SK-N-SH treated with all-trans-retinoic acid at 6 μM for 48 hours (cell line): Measurements from ENCODE around the gene DUS2.
A peak's percentile ranks its signal among the peaks of the same experiment; 100 is the strongest.

Experiments used
- ATAC-seq: fragments of 200-7000 bp; cut with Tn5 transposase; 3 replicates; pipeline ENCODE4 v1.9.1; 2020; ENCODE audit warnings: mild to moderate bottlenecking, moderate library complexity
- ARNTL ChIP-seq: fragments of 450-650 bp; formaldehyde crosslinking; IDR thresholded peaks from 2 replicates; pipeline ENCODE4 v1.5.0; 2020; ENCODE audit warnings: low read depth, mild to moderate bottlenecking, moderate library complexity, borderline replicate concordance
- BACH2 ChIP-seq: fragments of 250-450 bp; sonication (Bioruptor Pico); IDR thresholded peaks from 2 replicates; pipeline ENCODE4 v1.9.0; 2021; ENCODE audit warnings: mild to moderate bottlenecking, borderline replicate concordance
- CREB5 ChIP-seq: fragments of 250-450 bp; sonication (Bioruptor Pico); IDR thresholded peaks from 2 replicates; pipeline ENCODE4 v1.5.1; 2020; ENCODE audit warnings: low read depth, mild to moderate bottlenecking, moderate library complexity
- CSDC2 ChIP-seq: fragments of 250-450 bp; sonication (Bioruptor Pico); IDR thresholded peaks from 2 replicates; pipeline ENCODE4 v1.5.0; 2020; ENCODE audit warnings: mild to moderate bottlenecking, moderate library complexity
- CSRNP3 ChIP-seq: fragments of 250-450 bp; sonication (Bioruptor Pico); IDR thresholded peaks from 2 replicates; pipeline ENCODE4 v1.5.1; 2021; ENCODE audit warnings: mild to moderate bottlenecking, moderate library complexity
- ESRRG ChIP-seq: fragments of 250-450 bp; sonication (Bioruptor Pico); IDR thresholded peaks from 2 replicates; pipeline ENCODE4 v1.6.1; 2021; ENCODE audit warnings: mild to moderate bottlenecking
- GLIS3 ChIP-seq: fragments of 250-450 bp; sonication (Bioruptor Pico); IDR thresholded peaks from 2 replicates; pipeline ENCODE4 v1.5.0; 2020; ENCODE audit warnings: mild to moderate bottlenecking, moderate library complexity
- ISL1 ChIP-seq: fragments of 250-450 bp; sonication (Bioruptor Pico); IDR thresholded peaks from 2 replicates; pipeline ENCODE4 v2.1.2; 2022; ENCODE audit warnings: mild to moderate bottlenecking, moderate library complexity
- OSR1 ChIP-seq: fragments of 250-450 bp; sonication (Bioruptor Pico); IDR thresholded peaks from 2 replicates; pipeline ENCODE4 v1.8.0; 2022; ENCODE audit warnings: moderate library complexity, mild to moderate bottlenecking, inconsistent platforms
- PPARA ChIP-seq: fragments of 250-450 bp; sonication (Bioruptor Pico); IDR thresholded peaks from 2 replicates; pipeline ENCODE4 v1.5.0; 2020; ENCODE audit warnings: mild to moderate bottlenecking, borderline replicate concordance
- RARB ChIP-seq: fragments of 250-450 bp; sonication (Bioruptor Pico); IDR thresholded peaks from 2 replicates; pipeline ENCODE4 v1.8.0; 2021; ENCODE audit warnings: mild to moderate bottlenecking, moderate library complexity
- SNAI2 ChIP-seq: fragments of 250-450 bp; sonication (Bioruptor Pico); IDR thresholded peaks from 2 replicates; pipeline ENCODE4 v1.5.0; 2020; ENCODE audit warnings: mild to moderate bottlenecking, moderate library complexity
- TCF4 ChIP-seq: fragments of 250-450 bp; sonication (Bioruptor Pico); IDR thresholded peaks from 2 replicates; pipeline ENCODE4 v1.8.0; 2021; ENCODE audit warnings: mild to moderate bottlenecking, moderate library complexity, borderline replicate concordance
- TOX ChIP-seq: fragments of 250-450 bp; sonication (Bioruptor Pico); IDR thresholded peaks from 2 replicates; pipeline ENCODE4 v1.8.0; 2021; ENCODE audit warnings: mild to moderate bottlenecking, moderate library complexity, borderline replicate concordance
- ZFP3 ChIP-seq: fragments of 250-450 bp; sonication (Bioruptor Pico); IDR thresholded peaks from 2 replicates; pipeline ENCODE4 v1.5.0; 2020; ENCODE audit warnings: mild to moderate bottlenecking, moderate library complexity
- ZFP30 ChIP-seq: fragments of 450-650 bp; formaldehyde crosslinking; IDR thresholded peaks from 2 replicates; pipeline ENCODE4 v1.5.0; 2022; ENCODE audit warnings: mild to moderate bottlenecking, moderate library complexity
- ZNF70 ChIP-seq: fragments of 450-650 bp; formaldehyde crosslinking; IDR thresholded peaks from 2 replicates; pipeline ENCODE4 v1.5.0; 2020; ENCODE audit warnings: mild to moderate bottlenecking, moderate library complexity
- ZNF8 ChIP-seq: fragments of 450-650 bp; formaldehyde crosslinking; IDR thresholded peaks from 2 replicates; pipeline ENCODE4 v1.5.0; 2020; ENCODE audit warnings: mild to moderate bottlenecking, moderate library complexity
- TF ChIP-seq, protein P1 (sequence below): fragments of 250-450 bp; sonication (Bioruptor Pico); IDR thresholded peaks from 2 replicates; pipeline ENCODE4 v1.5.0; 2020; ENCODE audit warnings: mild to moderate bottlenecking, moderate library complexity
- TF ChIP-seq, protein P2 (sequence below): fragments of 250-450 bp; sonication (Bioruptor Pico); IDR thresholded peaks from 2 replicates; pipeline ENCODE4 v1.8.0; 2020; ENCODE audit warnings: mild to moderate bottlenecking, moderate library complexity, borderline replicate concordance

Gene DUS2

DNA sequence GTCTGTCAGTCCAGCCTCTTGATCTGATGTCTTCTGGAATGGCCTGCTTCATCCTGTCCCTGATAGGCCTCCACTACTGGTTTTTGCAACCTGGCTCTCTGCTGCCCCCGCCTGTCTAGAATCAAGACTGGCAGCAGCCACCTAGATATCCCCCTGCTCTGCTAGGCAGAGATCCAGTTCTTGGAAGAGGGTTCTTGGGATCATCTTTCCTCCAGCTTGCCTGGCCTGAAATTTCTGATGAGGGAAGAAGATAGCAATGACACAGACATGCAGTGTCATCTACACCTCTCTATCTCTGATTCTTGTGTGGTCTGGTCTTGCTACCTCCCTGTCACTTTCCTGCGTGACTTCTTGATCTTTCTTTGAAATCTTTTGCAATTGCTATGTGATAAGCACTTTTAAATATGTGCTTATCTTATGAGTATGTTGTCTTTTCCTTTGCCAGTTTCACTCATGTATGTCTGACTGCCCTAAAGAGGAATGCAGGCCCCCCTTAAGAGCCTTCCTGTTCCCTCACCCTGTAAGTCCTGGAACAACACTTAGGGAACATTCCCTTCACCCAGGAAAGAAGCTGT lies 41.8 kb downstream of the DUS2 start:
- peak; percentile 97 for ATAC-seq

GRCh38 chr16:68065716-68066305 lies 42.7 kb downstream of the DUS2 start:
- peak; percentile 55 for ATAC-seq
- TF ChIP-seq CSDC2 (CRISPR knock-in tag) (no peak), ESRRG (no peak), ZFP3 (CRISPR knock-in tag) (no peak)

More for the DNA sequence above, 41.8 kb downstream of the DUS2 start:
- peak; percentile 65 for TF ChIP-seq ISL1
- TF ChIP-seq ARNTL (CRISPR knock-in tag) = no peak

- no peak for TF ChIP-seq ZNF70 (CRISPR knock-in tag)
- TF ChIP-seq, protein P1, sequence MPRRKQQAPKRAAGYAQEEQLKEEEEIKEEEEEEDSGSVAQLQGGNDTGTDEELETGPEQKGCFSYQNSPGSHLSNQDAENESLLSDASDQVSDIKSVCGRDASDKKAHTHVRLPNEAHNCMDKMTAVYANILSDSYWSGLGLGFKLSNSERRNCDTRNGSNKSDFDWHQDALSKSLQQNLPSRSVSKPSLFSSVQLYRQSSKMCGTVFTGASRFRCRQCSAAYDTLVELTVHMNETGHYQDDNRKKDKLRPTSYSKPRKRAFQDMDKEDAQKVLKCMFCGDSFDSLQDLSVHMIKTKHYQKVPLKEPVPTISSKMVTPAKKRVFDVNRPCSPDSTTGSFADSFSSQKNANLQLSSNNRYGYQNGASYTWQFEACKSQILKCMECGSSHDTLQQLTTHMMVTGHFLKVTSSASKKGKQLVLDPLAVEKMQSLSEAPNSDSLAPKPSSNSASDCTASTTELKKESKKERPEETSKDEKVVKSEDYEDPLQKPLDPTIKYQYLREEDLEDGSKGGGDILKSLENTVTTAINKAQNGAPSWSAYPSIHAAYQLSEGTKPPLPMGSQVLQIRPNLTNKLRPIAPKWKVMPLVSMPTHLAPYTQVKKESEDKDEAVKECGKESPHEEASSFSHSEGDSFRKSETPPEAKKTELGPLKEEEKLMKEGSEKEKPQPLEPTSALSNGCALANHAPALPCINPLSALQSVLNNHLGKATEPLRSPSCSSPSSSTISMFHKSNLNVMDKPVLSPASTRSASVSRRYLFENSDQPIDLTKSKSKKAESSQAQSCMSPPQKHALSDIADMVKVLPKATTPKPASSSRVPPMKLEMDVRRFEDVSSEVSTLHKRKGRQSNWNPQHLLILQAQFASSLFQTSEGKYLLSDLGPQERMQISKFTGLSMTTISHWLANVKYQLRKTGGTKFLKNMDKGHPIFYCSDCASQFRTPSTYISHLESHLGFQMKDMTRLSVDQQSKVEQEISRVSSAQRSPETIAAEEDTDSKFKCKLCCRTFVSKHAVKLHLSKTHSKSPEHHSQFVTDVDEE (CRISPR knock-in tag) = no peak
- no peak for TF ChIP-seq TCF4
- no peak for TF ChIP-seq GLIS3
- no peak for TF ChIP-seq ZNF8 (CRISPR knock-in tag)
- TF ChIP-seq TOX (CRISPR knock-in tag) = no peak
- TF ChIP-seq CSDC2 (CRISPR knock-in tag) = no peak
- no peak for TF ChIP-seq SNAI2 (CRISPR knock-in tag)
- TF ChIP-seq CSRNP3 (CRISPR knock-in tag) = no peak
- TF ChIP-seq ISL1 = no peak
- TF ChIP-seq BACH2 (CRISPR knock-in tag) = no peak
- TF ChIP-seq ZFP30 = no peak
- TF ChIP-seq, protein P2, sequence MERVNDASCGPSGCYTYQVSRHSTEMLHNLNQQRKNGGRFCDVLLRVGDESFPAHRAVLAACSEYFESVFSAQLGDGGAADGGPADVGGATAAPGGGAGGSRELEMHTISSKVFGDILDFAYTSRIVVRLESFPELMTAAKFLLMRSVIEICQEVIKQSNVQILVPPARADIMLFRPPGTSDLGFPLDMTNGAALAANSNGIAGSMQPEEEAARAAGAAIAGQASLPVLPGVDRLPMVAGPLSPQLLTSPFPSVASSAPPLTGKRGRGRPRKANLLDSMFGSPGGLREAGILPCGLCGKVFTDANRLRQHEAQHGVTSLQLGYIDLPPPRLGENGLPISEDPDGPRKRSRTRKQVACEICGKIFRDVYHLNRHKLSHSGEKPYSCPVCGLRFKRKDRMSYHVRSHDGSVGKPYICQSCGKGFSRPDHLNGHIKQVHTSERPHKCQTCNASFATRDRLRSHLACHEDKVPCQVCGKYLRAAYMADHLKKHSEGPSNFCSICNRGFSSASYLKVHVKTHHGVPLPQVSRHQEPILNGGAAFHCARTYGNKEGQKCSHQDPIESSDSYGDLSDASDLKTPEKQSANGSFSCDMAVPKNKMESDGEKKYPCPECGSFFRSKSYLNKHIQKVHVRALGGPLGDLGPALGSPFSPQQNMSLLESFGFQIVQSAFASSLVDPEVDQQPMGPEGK (CRISPR knock-in tag) = no peak
- no peak for TF ChIP-seq CREB5 (CRISPR knock-in tag)
- TF ChIP-seq ESRRG = no peak
- TF ChIP-seq RARB = no peak
- no peak for TF ChIP-seq ZFP3 (CRISPR knock-in tag)
- no peak for TF ChIP-seq OSR1 (CRISPR knock-in tag)
- ATAC-seq = no peak
Observed at GRCh38 chr16:68066763-68067162, 43.7 kb downstream of the DUS2 start.

DNA sequence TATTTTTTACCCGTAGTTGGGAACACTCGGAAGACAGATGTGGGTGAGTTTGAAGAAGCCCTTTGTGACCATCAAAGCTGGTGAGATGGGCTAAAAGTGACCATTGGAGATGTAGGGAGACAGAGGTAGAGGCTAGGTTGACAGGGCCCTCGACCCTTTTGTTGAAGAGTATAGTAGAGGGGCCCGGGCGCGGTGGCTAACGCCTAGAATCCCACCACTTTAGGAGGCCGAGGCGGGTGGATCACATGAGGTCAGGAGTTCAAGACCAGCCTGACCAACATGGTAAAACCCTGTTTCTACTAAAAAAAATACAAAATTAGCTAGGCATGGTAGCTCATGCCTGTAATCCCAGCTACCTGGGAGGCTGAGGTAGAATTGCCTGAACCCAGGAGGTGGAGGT lies 45.8 kb downstream of the DUS2 start:
- TF ChIP-seq ZFP30 = no peak
- ATAC-seq = no peak

DNA sequence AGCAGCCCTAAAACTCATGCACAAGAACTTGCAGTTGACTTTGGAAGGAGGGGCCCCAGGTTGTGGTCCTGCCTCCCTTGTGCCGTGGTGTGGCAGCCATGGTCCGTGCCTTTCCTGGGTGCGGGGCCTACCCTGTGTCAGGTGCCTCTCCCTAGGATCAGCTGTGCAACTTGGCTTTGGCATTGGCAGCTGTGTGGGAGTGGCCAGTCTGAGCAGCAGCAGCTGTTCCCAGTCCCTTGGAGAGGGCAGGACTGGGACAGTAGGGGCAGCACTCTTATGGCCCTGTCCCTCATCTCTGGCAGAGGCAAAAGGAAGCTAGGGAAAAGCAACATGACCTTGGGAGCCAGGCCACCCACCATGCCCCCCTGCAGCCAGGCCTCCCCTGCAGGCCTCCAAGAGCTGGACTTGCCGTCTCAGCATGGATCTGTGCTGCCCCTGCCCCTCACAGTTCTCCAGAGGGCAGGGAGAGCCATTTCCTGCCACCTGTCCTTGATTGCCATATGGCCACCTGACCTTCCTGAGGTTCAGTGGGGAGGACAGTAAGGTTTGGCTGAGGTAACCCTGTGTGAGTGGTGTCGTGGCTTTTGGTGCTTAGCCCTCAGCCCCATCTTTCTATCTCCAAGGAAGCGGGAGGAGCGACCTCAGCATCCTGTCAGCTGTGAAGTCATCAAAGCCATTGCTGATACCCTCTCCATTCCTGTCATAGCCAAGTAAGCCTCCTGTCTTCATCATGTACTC lies 46.6 kb downstream of the DUS2 start:
- ATAC-seq = no peak
- TF ChIP-seq PPARA (CRISPR knock-in tag) (no peak), ESRRG (no peak), CSRNP3 (CRISPR knock-in tag) (no peak), ISL1 (no peak)
- TF ChIP-seq, protein P2 (CRISPR knock-in tag) = no peak
